ENCODE data around the gene RPS27A. TPM values are rescaled to one million over a fixed set of nuclear protein-coding genes. Genes with fewer than 3 reads are reported as not detected.

Gene RPS27A
- total RNA-seq (2022; extraction: Qiagen RNA extraction; ENCODE audit: low read depth): 2,632 to 3,331 TPM (median 2,818 TPM) in 5 replicates

GRCh38 chr2:55232084-55232862, at the start of gene RPS27A, which contains the start of gene CLHC1:
RPS27A (plus strand) TSS chr2:55232688; CDS start chr2:55232825, 137 bp downstream.
CLHC1 (minus strand) TSS chr2:55232293; CDS start chr2:55222411, 9,882 bp downstream.

GRCh38 chr2:55268907-55269644, 36.6 kb downstream of the RPS27A start, which contains the start of gene MTIF2:
MTIF2 (minus strand) TSS chr2:55269231; CDS start chr2:55263858, 5,373 bp downstream.

Other genes with a start within 250 kb of the RPS27A start
- 430 to 542 TPM (median 481 TPM) in 5 replicates for gene RTN4, start 182.2 kb upstream of the RPS27A start, total RNA-seq (2022; extraction: Qiagen RNA extraction; ENCODE audit: low read depth)
- gene CLHC1, start 395 bp upstream of the RPS27A start, total RNA-seq (2022; extraction: Qiagen RNA extraction; ENCODE audit: low read depth): 1.9 to 3.1 TPM (median 2.4 TPM) in 5 replicates
- 40.2 to 51.0 TPM (median 43.4 TPM) in 5 replicates for gene MTIF2, start 36.5 kb downstream of the RPS27A start, total RNA-seq (2022; extraction: Qiagen RNA extraction; ENCODE audit: low read depth)
- 20.8 to 33.1 TPM (median 25.9 TPM) in 5 replicates for gene CCDC88A, start 187.2 kb downstream of the RPS27A start, total RNA-seq (2022; extraction: Qiagen RNA extraction; ENCODE audit: low read depth)